Kidney (tissue), 14 donors: ENCODE data around the gene GAB2. TPM values are rescaled to one million over a fixed set of nuclear protein-coding genes. Genes with fewer than 3 reads are reported as not detected.

Source experiments
- DNase-seq, 5 donors: peaks; one replicate each; pipeline ENCODE4 v3.0.0-alpha.2; 2013 to 2020
- FAIRE-seq: peaks from 2 replicates; lab custom pipeline; 2012; peaks lifted over from hg19 to GRCh38; lab: Jason Lieb, UNC
- H3K27ac ChIP-seq, 2 donors: one replicate each; pipeline ENCODE4 v1.7.0; 2013; ENCODE audit warnings: low read depth in 2 of 2, low read length in 2 of 2, inconsistent platforms in 1 of 2
- H3K27me3 ChIP-seq: one replicate; pipeline ENCODE4 v1.7.1; 2013; ENCODE audit warnings: low read length, inconsistent platforms; ENCODE audit not compliant: control insufficient read depth, insufficient read depth
- H3K36me3 ChIP-seq, 3 donors: one replicate each; pipeline versions ENCODE4 v1.7.0 to v1.7.1; 2013; ENCODE audit warnings: low read length in 3 of 3, control low read depth in 1 of 3, inconsistent platforms in 1 of 3; ENCODE audit not compliant: insufficient read depth in 3 of 3, control insufficient read depth in 2 of 3
- H3K4me1 ChIP-seq, 3 donors: one replicate each; pipeline versions ENCODE4 v1.7.0 to v1.7.1; 2013; ENCODE audit warnings: low read length in 3 of 3, inconsistent platforms in 1 of 3, low read depth in 1 of 3; ENCODE audit not compliant: control insufficient read depth in 2 of 3, insufficient read depth in 2 of 3
- H3K4me3 ChIP-seq, 3 donors: one replicate each; pipeline versions ENCODE4 v1.7.0 to v1.8.1; 2013; ENCODE audit warnings: low read length in 3 of 3, control low read depth in 1 of 3, inconsistent platforms in 1 of 3
- H3K9ac ChIP-seq, 3 donors: one replicate each; pipeline versions ENCODE4 v1.7.0 to v1.7.1; 2013; ENCODE audit warnings: low read length in 3 of 3, control low read depth in 1 of 3, inconsistent platforms in 1 of 3
- H3K9me3 ChIP-seq, 3 donors: one replicate each; pipeline versions ENCODE4 v1.7.0 to v1.7.1; 2013; ENCODE audit warnings: low read length in 3 of 3, control low read depth in 1 of 3, inconsistent platforms in 1 of 3; ENCODE audit not compliant: control insufficient read depth in 2 of 3, insufficient read depth in 1 of 3
- CTCF ChIP-seq: IDR thresholded peaks from 3 replicates; pipeline ENCODE4 v1.5.1; 2012; ENCODE audit warnings: mild to moderate bottlenecking, moderate library complexity, borderline replicate concordance; ENCODE audit not compliant: insufficient read depth; ENCODE audit errors: extremely low read depth
- intact Hi-C: fragments of 100-400 bp; cut with DNase I; formaldehyde crosslinking; loops from one replicate; pipeline ENCODE4 v1.11.1; 2022
- polyA plus RNA-seq: library from polyadenylated mRNA; stranded (reverse); fragments of 350-450 nt; fragmentation: Illumina TruSeq; extraction: RNeasy Lipid Tissue Mini Kit (QIAGEN cat#74804); gene quantifications from one replicate; pipeline ENCODE4 v1.2.3, GENCODE V29; 2014; ENCODE audit warnings: low read depth, low replicate concordance; ENCODE audit not compliant: insufficient read depth
- total RNA-seq: library from RNA; stranded (reverse); fragmentation: NEBNext Ultra II Directional; extraction: Animal tissue kit (Norgen Biotek cat#: 25700); gene quantifications from one replicate; pipeline ENCODE4 v1.2.1, GENCODE V29; 2021
- donor health status: control.
- donor health status: control.
- donor health status: control.
- donor health status: control.
- donor health status: control.
- donor health status: DM: yes; HTN: yes; CAD: no.
- donor health status: Normal renal cell carcinoma (clear cell type).

The GAB2 gene
- total and polyA plus RNA-seq, 2 donors from 2014 or later: 3.3 to 23.6 TPM

GRCh38 chr11:78345450-78345849 lies 72.2 kb downstream of the GAB2 start:
- no peak for TF ChIP-seq CTCF
- Histone ChIP-seq H3K4me1 (peaks cover 12 to 15% (median 14%) of the 10 kb centered on the region in 3 donors), H3K9me3 (no peaks in the 10 kb centered on the region), H3K27me3 (no peaks in the 10 kb centered on the region), H3K9ac (no peak overlapping the region), H3K27ac (no peak overlapping the region), H3K4me3 (no peak overlapping the region), H3K36me3 (no peaks in the 10 kb centered on the region)
- FAIRE-seq (no peak), DNase-seq (no peak)
- intact Hi-C loops: no loop called here

- intact Hi-C loops: no loop called here
- no peak for TF ChIP-seq CTCF
- Histone ChIP-seq H3K9me3 (no peaks in the 10 kb centered on the region), H3K4me3 (no peak overlapping the region), H3K27me3 (no peaks in the 10 kb centered on the region), H3K9ac (no peak overlapping the region), H3K27ac (no peak overlapping the region), H3K4me1 (peaks cover 5 to 11% (median 10%) of the 10 kb centered on the region in 3 donors), H3K36me3 (no peaks in the 10 kb centered on the region)
- FAIRE-seq (no peak), DNase-seq (no peak)
These were observed 72.9 kb downstream of the GAB2 start for GRCh38 chr11:78344676-78345075.

GRCh38 chr11:78344094-78344493 lies 73.5 kb downstream of the GAB2 start:
- Histone ChIP-seq H3K36me3 (no peaks in the 10 kb centered on the region), H3K4me1 (peaks cover under 1 to 6% (median 6%) of the 10 kb centered on the region in 3 donors), H3K27ac (no peak overlapping the region), H3K4me3 (no peak overlapping the region), H3K27me3 (no peaks in the 10 kb centered on the region), H3K9ac (no peak overlapping the region), H3K9me3 (no peaks in the 10 kb centered on the region)
- FAIRE-seq (no peak), DNase-seq (no peak)
- intact Hi-C loops: no loop called here
- TF ChIP-seq CTCF: no peak

GRCh38 chr11:78343303-78343702 lies 74.3 kb downstream of the GAB2 start:
- intact Hi-C loops: no loop called here
- FAIRE-seq: no peak
- H3K4me1 ChIP-seq: no peaks in the 10 kb centered on the region

More at GRCh38 chr11:78343303-78343702, 74.3 kb downstream of the GAB2 start:
- Histone ChIP-seq H3K27ac (no peak overlapping the region), H3K4me3 (no peak overlapping the region), H3K27me3 (no peaks in the 10 kb centered on the region), H3K9ac (no peak overlapping the region), H3K9me3 (no peaks in the 10 kb centered on the region), H3K36me3 (no peaks in the 10 kb centered on the region)
- DNase-seq: no peak
- no peak for TF ChIP-seq CTCF
